ENCODE results near the gene TRIM36.
A peak's percentile ranks its signal among the peaks of the same experiment; 100 is the strongest.

TRIM36 gene, protein sequence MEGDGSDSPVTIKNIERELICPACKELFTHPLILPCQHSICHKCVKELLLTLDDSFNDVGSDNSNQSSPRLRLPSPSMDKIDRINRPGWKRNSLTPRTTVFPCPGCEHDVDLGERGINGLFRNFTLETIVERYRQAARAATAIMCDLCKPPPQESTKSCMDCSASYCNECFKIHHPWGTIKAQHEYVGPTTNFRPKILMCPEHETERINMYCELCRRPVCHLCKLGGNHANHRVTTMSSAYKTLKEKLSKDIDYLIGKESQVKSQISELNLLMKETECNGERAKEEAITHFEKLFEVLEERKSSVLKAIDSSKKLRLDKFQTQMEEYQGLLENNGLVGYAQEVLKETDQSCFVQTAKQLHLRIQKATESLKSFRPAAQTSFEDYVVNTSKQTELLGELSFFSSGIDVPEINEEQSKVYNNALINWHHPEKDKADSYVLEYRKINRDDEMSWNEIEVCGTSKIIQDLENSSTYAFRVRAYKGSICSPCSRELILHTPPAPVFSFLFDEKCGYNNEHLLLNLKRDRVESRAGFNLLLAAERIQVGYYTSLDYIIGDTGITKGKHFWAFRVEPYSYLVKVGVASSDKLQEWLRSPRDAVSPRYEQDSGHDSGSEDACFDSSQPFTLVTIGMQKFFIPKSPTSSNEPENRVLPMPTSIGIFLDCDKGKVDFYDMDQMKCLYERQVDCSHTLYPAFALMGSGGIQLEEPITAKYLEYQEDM
- total RNA-seq = 0.15 to 0.57 reads per million in 2 donors

DNA sequence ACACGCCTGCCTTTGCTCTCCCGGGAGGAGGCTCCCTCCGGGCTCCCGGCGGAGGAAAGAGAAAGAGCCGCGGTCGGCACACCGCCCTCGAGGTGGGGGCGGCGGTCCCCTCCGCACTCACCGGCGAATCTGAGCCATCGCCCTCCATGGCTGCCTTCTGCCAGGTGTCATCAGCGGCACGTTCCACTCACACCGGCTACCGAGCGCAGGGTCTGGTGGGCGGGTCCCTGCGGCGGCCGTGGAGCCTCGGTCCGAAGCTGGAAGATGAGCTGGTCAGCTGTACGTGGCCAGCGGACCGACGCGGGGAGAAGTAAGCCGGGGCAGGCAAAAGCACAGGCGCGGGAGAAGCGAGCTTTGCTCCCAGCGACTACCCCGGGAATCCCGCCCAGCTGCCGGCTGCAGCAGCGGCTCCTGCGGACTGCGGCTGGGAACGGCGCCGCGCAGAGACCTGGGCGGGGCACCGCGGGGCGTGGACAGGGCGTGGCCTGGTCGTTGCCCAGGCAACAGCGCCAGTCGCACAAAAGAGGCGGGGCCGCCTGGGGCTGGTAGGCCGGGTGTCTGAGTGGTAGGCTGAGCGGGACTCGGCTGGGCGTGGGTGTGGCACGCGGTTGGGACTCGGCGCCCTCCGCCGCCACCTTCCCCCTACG is at the start of gene TRIM36:
TRIM36 (minus strand) TSS at position 422 of the 647 bp plus-strand sequence; CDS start at position 148, 274 bp downstream.
- peak; percentile 76 for DNase-seq

DNA sequence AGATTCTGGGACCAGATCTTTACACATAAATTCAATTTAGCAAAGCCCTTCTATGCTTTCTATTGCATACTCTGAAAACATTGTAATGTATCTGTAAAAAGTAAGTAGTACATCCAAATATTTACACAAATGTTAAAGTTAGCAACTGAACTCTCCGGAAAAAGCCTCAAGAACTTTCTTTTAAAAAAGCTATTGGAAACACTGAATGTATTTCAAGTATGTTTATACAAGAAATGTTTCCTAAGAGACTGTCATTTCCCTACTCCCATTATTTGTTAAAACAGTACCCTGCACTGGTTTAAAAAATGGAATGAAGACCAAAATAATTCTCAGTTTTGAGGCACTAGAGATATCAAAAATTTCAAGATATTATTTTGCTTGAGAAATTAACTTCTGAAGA is 44.8 kb upstream of the TRIM36 start:
- DNase-seq = no peak

DNA sequence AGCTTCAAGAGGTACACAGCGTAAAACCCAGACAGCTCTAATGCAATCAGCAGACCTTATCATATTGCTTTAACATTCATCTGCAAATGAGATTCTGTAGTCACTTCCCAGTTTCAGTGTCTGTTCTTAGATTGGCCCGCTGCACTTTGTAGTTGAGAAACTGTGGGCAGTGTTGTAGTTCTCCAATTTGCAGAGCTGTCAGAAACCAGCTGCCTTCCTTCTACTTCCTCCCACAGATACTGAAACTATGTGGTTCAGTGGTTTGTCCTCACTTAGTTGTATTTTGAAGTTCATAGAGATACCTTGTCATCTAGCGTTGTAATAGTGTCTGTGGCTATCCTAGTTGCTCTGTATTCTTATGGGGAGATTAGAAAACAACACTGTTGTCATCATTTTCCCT is 39.6 kb upstream of the TRIM36 start:
- no peak for DNase-seq

DNA sequence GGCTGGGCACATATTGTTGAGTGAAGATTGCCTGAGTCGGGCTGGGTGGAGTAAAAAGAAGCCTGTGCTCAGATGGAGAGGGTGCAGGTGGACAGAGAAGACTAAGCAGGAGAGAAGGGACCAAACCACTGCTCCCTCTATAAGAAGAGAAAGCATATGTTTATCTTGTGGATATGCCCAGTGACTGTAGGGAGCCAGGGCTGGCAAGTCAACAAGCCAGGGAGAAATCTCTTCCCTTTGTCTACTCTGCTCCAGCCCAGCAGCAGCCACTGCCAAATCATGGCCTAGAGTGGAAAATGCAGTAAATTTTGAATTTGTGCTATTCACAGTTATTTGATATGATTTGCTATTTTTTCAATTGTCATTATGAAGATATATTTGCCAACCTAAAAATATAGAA is 33.2 kb upstream of the TRIM36 start:
- DNase-seq = no peak

DNA sequence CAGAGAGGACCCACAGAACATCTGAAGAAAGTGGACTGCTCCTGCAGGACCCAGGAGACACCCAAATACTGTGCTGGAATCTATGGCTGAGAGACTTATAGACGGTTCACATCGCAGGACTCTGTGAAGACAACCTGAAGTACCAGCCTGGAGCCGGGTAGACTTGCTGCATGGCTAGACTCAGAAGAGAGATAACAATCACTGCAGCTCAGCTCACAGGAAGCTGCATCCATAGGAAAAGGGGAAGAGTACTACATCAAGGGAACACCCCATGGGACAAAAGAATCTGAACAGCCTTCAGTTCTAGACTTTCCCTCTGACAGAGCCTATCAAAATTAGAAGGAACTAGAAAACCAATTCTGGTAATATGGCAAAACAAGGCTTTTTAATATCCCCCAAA is 26.5 kb upstream of the TRIM36 start:
- no peak for DNase-seq

DNA sequence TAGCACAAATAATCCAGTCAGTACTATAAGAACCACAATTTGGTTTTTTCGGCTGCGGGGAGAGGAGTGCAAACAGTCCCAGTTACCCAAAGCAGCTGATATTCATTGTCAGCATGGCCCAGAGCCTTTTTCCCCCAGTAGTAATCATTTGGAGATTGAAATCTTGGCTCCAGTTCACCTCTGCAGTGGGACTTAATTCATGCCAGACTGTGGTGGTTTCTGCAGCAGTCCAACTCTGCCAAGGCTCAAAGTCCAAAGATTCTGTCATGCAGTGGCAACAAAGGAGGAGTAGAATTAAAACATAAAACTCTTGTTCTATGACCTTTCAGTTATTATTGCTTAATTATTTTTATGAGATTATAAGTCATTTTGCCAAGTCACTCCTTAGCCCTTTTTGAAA is 25.0 kb upstream of the TRIM36 start:
- no peak for DNase-seq

DNA sequence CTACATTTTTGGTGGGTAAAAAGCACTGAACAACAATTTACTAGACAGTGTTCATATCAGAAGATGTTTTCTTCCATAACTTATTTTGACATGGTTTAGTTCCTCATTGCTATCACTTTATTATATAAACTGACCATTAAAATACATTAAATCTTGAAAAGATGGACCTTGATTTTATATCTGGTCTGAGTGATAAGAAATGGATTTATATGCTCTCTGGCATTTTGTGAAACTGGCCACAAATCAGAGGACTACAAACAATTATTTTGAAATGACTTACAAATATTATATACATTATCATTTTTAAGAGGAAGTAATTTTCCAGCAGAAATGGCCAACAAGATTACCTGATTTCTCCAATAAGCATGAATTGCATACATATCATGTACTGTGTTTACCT is 23.6 kb upstream of the TRIM36 start:
- no peak for DNase-seq

DNA sequence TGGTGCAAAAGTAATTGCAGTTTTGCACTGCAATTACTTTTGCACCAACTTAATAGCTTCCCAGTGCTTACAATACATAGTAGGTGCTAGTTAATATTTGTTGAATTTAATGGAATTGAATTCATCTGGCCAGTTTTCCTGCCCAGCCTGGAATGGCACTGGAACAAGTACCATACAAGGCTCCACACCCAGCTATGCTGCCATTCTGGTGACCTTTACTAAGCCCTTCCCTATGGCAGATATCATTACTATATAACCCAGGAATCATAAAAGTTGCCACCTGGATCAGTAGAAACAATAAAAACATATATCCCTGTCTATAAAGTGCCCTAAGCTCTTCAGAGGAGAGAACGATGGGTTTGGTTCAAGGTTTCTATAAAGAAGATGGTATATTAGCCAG is 22.4 kb upstream of the TRIM36 start:
- DNase-seq = no peak

DNA sequence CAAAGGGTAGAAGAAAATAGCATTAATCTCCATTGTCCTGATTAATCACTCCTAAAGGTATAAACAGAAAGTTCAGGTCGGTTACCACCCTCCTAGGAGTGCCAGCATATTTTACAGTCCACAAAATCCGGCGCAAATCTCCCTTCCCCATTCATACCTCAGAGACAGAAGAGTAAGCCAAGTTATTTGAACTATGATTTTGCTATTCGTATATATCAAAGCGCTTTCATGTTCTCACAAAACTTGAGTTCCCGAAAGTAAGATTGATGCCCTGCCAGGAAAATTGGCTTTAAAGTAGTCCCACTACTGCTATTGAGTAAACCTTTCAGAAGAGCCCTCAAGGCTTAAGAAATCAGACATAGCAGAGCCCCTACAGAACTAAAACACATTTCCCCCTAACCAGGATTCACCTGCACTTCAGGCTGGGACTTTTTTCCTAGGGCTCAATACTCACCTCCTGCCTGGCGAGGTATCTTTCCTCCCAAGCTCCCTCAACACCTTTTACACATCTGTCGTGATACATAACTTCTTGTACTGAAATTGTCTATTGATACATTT is 21.8 kb upstream of the TRIM36 start:
- no peak for DNase-seq

DNA sequence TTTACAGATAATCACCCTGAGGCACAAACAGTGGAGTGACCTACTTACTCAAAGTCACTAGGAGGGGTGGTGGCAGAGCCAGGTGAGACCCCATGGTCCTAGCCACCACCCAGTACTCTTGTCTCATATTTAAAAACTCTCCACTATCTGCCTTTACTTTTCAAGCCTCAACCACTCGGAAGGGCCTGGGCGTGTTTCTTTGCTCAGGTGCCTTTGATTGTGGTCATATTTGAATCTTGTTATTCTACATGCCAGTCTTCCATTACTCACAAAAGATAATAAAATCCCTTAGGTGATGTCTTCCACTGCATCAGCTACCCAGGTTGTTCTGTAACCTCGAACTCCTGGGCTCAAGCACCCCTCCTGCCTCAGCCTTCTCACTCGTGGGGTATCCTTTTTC is 20.7 kb upstream of the TRIM36 start:
- no peak for DNase-seq

DNA sequence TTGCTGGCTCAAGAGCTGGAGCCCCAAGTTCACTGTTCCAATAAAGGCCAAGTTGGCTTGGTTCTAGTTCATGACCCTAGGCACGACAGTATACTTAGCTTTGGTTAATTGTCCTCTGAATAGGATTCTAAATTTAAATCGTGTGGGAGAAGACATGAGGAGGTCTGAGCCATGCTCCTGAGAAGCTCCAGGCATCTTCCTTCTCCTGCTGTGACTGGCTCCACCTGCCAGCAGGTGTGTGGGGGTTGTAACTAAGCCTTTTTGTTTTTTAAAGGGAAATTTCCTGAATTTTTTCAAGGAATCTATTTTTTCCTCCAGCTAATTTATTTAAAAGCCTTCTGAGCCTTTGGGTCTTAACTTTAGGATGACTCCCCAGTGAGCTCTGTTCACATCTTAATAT is 20.2 kb upstream of the TRIM36 start:
- DNase-seq = no peak

DNA sequence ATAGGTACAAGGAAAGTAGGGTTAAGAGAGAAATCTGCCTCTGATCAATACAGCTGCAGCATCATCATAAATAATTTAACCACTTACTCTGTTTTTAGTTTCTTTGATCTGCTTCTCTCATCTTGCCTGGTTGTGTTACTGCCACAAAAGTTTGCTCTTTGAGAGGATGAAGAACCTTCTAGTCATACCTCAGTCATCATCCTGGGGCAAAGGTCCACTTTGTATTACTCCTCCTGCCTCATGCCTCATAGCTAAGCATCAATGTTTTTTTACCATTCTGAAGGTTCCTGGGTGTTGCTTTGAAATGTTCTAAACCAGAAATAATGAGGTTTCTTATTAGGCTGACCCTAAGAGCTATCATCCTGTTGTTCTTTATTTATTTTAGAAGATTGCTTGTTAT is 17.1 kb upstream of the TRIM36 start:
- DNase-seq = no peak

DNA sequence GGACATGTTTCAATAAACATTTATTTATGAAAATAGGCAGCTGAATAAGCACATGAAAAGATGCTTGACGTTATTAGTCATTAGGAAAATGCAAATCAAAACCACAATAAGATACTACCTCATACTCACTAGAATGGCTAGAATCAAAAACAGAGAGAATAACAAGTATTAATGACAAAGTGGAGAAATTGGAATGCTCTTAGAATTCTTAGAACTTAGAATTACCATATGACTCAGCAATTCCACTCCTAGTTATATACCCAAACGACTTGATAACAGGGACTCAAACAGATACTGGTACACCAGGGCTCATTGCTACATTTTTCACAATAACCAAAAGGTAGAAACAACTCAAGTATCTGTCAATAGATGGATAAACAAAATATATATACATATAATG is 15.1 kb upstream of the TRIM36 start:
- no peak for DNase-seq

DNA sequence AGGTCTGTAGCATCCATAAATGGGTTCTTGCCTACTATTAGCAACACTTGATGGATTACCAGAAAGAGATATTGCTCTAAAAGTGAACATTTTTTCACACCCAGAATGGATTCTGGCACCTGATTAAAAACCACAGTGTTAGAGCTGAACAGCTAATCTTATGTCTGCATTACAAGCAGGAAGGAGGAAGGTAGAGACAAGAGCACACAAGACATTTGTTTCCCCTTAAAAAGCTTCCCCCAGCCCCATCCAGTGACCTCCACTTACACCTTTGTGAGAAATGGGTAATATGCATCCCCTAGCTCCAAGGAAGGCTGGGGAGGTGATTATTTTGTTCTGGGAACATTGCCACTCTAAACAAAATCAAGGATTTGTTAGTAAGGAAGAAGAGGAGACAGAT is 12.0 kb upstream of the TRIM36 start:
- no peak for DNase-seq

DNA sequence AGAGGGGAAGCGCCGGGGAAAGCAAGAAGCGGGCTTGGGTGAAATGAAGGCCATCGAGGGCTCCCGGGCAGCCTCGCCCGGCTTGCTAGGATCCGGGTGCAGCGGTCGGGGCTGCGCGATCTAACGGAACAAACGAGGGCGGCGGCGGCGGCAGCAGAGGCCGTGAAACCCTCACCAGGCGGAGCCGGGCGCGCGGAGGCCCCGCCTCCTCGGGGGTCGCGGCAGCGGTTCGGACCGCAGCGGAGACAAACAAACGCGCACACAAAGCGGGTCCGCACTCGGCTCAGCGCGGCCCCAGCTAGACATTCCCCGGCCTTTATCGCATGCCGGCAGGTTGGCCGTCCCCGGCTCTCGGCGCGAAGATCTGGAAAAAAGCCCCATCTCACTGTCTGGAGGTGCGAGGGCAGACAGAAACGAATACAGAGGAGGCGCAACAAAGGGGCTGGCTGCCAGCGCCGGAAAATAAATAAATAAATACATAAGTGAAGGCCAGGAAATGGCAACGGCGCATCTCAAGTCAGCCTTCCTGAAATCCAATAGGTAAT is 10.5 kb upstream of the TRIM36 start:
- no peak for DNase-seq

DNA sequence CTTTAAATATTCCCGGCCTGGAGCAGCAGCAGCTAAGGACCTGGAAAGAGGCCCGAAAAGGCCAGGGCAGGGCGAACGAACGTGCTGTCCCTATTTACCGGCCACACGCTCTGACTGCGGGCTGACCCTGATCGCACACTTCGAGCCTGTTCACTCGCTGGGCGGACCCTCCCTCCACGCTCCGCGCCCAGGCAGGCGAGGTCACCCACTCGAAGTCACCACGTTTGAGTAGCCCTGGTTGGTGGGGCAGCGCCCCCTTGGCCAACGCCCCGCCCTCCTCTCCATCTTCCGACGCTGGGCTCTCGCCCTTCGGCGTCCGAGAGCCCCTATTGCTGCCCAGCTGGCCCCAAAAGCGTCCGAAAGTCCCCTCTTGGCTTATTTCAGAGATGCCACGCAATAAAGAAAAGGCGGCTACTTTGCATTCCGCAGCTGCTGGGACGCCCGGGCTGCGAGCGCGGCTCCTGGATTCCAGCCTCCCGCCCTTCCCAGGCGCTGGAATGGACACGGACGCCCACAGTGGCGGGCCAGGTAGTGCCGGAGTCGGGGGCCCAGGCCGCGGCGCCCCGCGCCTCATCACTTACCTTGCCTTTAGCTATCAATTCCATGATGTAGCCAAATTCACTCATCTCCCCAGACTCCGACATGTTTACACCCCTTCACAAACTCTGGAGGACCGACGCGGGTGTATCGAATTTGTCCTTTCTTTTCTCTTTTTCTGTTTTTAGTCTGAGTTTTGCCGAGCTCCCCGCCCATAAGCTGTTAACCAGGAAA is 9.9 kb upstream of the TRIM36 start:
- DNase-seq = no peak

DNA sequence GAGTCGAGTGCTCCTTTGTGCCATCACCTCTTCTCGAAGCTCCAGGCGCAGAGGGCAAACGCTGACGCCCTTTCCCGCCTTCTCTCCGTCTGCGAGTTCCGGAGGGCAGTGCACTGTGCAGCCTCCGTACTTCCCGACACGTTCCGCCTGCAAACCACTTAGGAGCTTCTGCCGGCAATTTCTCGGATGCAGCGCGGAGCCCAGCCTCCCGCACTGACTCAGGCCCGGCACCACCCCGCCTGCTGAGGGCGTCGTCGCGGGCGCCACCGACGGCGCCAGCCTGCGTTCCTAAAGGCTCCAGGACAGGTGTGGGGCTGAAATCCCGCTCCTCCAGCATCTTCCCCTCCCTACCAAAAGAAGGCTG is 9.3 kb upstream of the TRIM36 start:
- DNase-seq = no peak

DNA sequence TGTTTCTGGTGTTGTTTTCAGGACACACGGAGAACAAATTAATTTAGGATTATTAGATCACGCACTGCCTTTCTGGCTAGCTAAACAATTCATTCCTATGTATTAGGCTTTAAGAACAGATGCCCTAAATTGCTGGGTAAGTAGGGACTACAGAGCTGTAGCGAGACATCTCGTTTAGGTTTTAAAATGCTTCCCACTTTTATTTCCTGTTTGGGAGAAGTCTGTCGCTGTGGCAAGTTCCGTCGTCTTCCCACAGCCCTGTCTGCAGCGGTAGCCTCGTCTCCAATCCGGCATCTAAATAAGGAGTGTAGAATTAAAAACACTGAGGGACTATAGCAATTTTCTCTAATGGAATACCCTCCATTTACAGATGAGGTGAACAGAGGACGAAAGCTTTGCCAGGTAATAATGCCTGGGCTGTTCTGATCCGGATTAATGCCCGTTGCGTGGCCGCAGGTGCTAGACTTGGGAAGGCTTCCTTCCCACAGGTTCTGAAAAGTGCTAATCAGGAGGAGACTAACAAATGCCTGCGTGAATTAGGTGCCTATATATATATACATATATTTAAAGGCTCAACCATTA is 1.3 kb upstream of the TRIM36 start:
- no peak for DNase-seq

DNA sequence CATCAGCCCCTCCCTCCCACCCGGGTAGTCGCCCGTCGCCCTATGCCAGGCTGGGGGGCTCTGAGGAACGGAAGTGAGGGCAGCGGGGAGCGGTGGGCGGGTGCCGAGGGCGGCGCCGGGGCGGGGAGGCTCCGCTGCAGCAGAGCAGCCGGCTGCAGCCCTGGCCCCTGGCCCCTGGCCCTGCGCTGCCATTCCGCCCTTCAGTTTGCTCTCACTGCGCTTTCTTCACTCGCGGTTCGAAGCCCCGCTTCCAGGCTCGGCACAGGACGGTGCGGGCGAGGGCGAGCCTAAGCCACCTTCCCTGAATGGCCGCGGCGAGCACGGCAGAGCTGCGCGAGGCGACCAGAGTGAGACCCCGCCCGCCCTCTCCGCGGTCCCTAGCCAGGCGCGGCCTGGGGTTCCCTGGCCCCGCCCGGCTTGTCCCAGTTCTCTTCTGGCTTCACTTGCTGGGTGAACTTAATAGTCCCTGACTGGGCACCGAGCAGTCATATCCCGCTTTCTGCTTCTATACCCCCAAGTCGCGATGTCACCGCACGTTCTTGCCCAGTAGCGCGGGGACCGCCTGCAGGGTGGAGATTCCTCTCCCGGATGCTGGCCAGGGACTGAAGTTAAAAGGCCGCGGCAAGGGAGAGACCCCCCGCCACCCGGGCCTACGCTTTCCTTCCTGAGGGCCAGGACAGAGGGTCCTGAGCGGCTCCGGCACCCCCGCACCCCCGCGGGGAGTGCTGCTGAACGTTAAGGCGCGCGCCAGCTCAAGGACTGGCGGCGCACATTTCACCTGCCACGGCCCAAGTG is 623 bp upstream of the TRIM36 start:
- no peak for DNase-seq

DNA sequence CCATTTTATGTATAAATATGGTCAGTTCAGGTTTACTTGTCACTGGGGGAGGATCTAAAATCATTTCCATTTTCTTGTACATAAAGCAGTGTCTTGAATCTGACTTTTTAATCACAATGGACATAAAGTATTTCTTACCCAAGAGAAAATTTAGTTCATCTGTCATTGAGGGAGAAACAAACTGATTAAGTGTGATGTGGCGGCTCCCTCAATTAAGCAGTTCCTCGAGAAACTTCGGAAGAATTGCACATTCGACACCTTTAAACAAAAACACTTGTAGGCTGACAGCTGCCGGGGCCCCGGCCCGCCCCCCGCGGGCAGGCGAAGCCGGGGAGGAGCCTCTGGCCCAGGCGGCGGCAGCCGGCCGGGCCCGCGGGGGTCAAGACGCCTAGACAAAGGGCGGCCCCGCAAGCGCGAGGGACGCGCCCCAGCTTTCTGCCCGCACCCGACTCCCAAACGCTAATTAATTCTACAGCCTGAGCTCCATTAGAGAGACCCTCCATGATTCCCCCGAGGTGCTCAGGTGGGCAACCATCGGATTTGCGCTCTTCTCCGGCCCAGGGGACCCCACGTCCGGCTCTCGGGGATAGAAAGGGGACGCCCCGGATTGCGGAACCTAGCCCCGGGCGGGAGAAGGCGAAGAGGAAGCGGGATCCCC is 750 bp downstream of the TRIM36 start:
- DNase-seq = no peak
